B cell (primary cell): ENCODE results near the gene CHCHD6. TPM values are rescaled to one million over a fixed set of nuclear protein-coding genes. Genes with fewer than 3 reads are reported as not detected.

Experiments
- ATAC-seq: fragments of 200-7000 bp; cut with Tn5 transposase; one replicate; pipeline ENCODE4 v1.10.0; 2021; ENCODE audit warnings: low read depth, mild to moderate bottlenecking, moderate number of reproducible peaks, moderate library complexity
- CTCF ChIA-PET: fragments of 350-600 bp; sonication (Branson Sonifier 250); formaldehyde crosslinking; loops from one replicate; lab custom pipeline; 2021; ENCODE audit warnings: antibody characterized with exemption, inconsistent platforms; lab: Charles Lee
- POLR2A ChIA-PET: fragments of 350-600 bp; sonication (Branson Sonifier 250); formaldehyde crosslinking; loops from one replicate; lab custom pipeline; 2021; ENCODE audit warnings: antibody characterized with exemption; lab: Charles Lee
- DNase-seq: peaks from one replicate; pipeline ENCODE4 v3.0.0; 2013
- H2AFZ ChIP-seq: 2 replicates; pipeline ENCODE4 v1.6.1; 2012; ENCODE audit warnings: mild to moderate bottlenecking, low read depth, low read length; ENCODE audit not compliant: insufficient read depth, poor library complexity, severe bottlenecking
- H3K27ac ChIP-seq, 2 donors: 1 replicate in 1 of 2; 2 replicates in 1 of 2; pipeline ENCODE4 v1.5.1; 2012 to 2013; ENCODE audit warnings: low read length in 2 of 2, mild to moderate bottlenecking in 2 of 2, moderate library complexity in 1 of 2
- H3K27me3 ChIP-seq, 4 experiments: fragments of 200-600 bp in 1 of 4; sonication (generic) in 1 of 4; replicated peaks in 1 of 4; 1 replicate in 2 of 4; 2 replicates in 2 of 4; pipeline versions ENCODE4 v1.6.1 to v1.7.0; 2013 to 2016; ENCODE audit warnings: low read length in 3 of 4, mild to moderate bottlenecking in 2 of 4, mixed read lengths in 1 of 4, moderate library complexity in 1 of 4; ENCODE audit not compliant: insufficient read depth in 4 of 4, control insufficient read depth in 3 of 4; ENCODE audit errors: control extremely low read depth in 1 of 4
- H3K36me3 ChIP-seq, 2 experiments: replicated peaks in 1 of 2; 1 replicate in 1 of 2; 2 replicates in 1 of 2; pipeline versions ENCODE4 v1.6.1 to v1.7.1; 2013; ENCODE audit warnings: low read length in 1 of 2; ENCODE audit not compliant: insufficient read depth in 2 of 2, control insufficient read depth in 1 of 2; ENCODE audit errors: control extremely low read depth in 1 of 2, extremely low read depth in 1 of 2
- H3K4me1 ChIP-seq, 2 donors: fragments of 200-600 bp in 1 of 2; sonication (generic) in 1 of 2; 1 replicate in 1 of 2; 2 replicates in 1 of 2; pipeline versions ENCODE4 v1.5.1 to v1.6.1; 2013 to 2017; ENCODE audit warnings: low read length in 2 of 2; ENCODE audit not compliant: control insufficient read depth in 2 of 2, insufficient read depth in 2 of 2
- H3K4me2 ChIP-seq: replicated peaks from 2 replicates; pipeline ENCODE3; 2012; ENCODE audit warnings: mild to moderate bottlenecking, low read depth, low read length; ENCODE audit not compliant: poor library complexity, severe bottlenecking
- H3K4me3 ChIP-seq, 5 experiments: fragments of 200-600 bp in 1 of 5; sonication (generic) in 1 of 5; 1 replicate in 3 of 5; 2 replicates in 2 of 5; pipeline versions ENCODE4 v1.5.1 to v1.7.0; 2011 to 2016; ENCODE audit warnings: low read length in 4 of 5, mild to moderate bottlenecking in 4 of 5, low read depth in 2 of 5, control low read depth in 1 of 5, moderate library complexity in 1 of 5; ENCODE audit not compliant: insufficient read depth in 1 of 5; ENCODE audit errors: control extremely low read depth in 1 of 5, extremely low read depth in 1 of 5
- H3K79me2 ChIP-seq: fragments of 200-600 bp; sonication (generic); one replicate; pipeline ENCODE4 v1.6.0; 2016; ENCODE audit warnings: low read length; ENCODE audit not compliant: control insufficient read depth, insufficient read depth
- H3K9ac ChIP-seq: fragments of 200-600 bp; sonication (generic); 2 replicates; pipeline ENCODE4 v1.6.1; 2017; ENCODE audit warnings: mild to moderate bottlenecking, low read length, moderate library complexity
- H3K9me3 ChIP-seq, 3 donors: one replicate each; pipeline versions ENCODE4 v1.6.1 to v1.7.1; 2013; ENCODE audit warnings: low read length in 2 of 3; ENCODE audit not compliant: control insufficient read depth in 2 of 3, insufficient read depth in 1 of 3; ENCODE audit errors: control extremely low read depth in 1 of 3
- H4K20me1 ChIP-seq: 2 replicates; pipeline ENCODE4 v1.6.0; 2012; ENCODE audit warnings: mild to moderate bottlenecking, low read length; ENCODE audit not compliant: insufficient read depth, control insufficient read depth, poor library complexity, severe bottlenecking
- H3K27ac Mint-ChIP-seq: one replicate; pipeline ENCODE4 v1.8.0; 2021; ENCODE audit warnings: mixed read lengths
- H3K27me3 Mint-ChIP-seq: one replicate; pipeline ENCODE4 v1.8.0; 2021; ENCODE audit warnings: mixed read lengths
- H3K4me1 Mint-ChIP-seq: one replicate; pipeline ENCODE4 v1.8.0; 2021; ENCODE audit warnings: mixed read lengths
- H3K4me3 Mint-ChIP-seq: one replicate; pipeline ENCODE4 v1.8.0; 2021; ENCODE audit warnings: mixed read lengths
- H3K9me3 Mint-ChIP-seq: one replicate; pipeline ENCODE4 v1.8.0; 2022; ENCODE audit warnings: mixed read lengths; ENCODE audit not compliant: insufficient read depth
- EZH2 ChIP-seq: IDR thresholded peaks from 2 replicates; pipeline ENCODE4 v1.6.1; 2012; ENCODE audit warnings: borderline replicate concordance, low read depth, mild to moderate bottlenecking, moderate library complexity, low read length; ENCODE audit not compliant: insufficient read depth, poor library complexity, severe bottlenecking
- WGBS: methylation state at CpG from one replicate; pipeline ENCODE4 v1.1.5; 2013; ENCODE audit warnings: missing lambda C conversion rate; ENCODE audit not compliant: insufficient coverage; 5-methylcytosine and 5-hydroxymethylcytosine counted together
- intact Hi-C: fragments of 100-400 bp; cut with micrococcal nuclease; formaldehyde crosslinking; loops from one replicate; pipeline ENCODE4 v1.10.0; 2022
- polyA plus RNA-seq: library from polyadenylated mRNA; depleted of rRNA; stranded (reverse); fragments of >200 nt; gene quantifications from 2 replicates; pipeline ENCODE4 v1.2.3, GENCODE V29; 2012
- total RNA-seq, 2 donors: library from RNA; stranded (reverse); fragments of 120-200 nt in 1 of 2; gene quantifications; 1 replicate in 1 of 2; 2 replicates in 1 of 2; pipeline versions ENCODE4 v1.2.3 to v1.2.4, GENCODE V29; 2013 to 2022
- TF ChIP-seq, protein P1 (sequence below): fragments of 200-600 bp; IDR thresholded peaks from one replicate; pipeline ENCODE4 v1.8.0; 2022; ENCODE audit warnings: antibody characterized with exemption, mild to moderate bottlenecking

The CHCHD6 gene
- total and polyA plus RNA-seq, 2 donors (not counting 1 experiment from before 2014, with no cell fraction given) = 8.0 to 13.5 TPM

DNA sequence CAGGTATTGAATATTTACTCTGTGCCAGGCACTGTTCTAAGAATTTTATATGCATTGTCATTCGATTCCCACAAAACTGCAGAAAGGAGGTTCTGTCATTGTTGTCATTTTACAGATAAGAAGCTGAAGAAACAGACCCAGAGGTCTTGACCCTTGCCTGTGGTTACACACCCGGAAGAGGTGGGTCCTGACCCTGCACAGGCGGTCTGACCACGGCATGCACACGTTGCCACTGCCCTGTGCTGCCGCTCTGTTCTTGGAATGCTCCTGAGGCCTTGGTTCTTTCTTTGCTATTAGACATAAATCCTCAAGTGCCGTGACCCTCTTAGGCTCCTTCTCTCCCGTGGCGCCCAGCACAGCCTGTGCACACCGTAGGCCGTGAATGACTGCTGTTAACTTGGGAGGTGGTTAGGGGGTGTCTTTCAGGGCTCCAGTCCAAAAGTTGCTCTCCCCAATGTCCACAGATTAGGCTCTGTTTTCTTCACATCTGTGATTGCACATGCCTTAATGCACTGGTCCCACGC, 204.8 kb downstream of the CHCHD6 start:
- Mint-ChIP-seq H3K4me1 (peaks cover 38% of the 10 kb centered on the region), H3K27ac (no peak overlapping the region), H3K4me3 (no peak overlapping the region), H3K27me3 (peaks cover 37% of the 10 kb centered on the region), H3K9me3 (no peaks in the 10 kb centered on the region)
- peaks cover 12% of the 10 kb centered on the region for H4K20me1 ChIP-seq
- H3K9ac ChIP-seq = no peak overlapping the region
- CTCF ChIA-PET = interaction anchor here (1.9 kb wide), 1 partner anchor 9 kb away, joined by 4 read pairs; no protein-coding TSS in a partner anchor
- POLR2A ChIA-PET = no interaction called here
- DNase-seq = no peak
- no peaks in the 10 kb centered on the region for H3K79me2 ChIP-seq
- H3K4me3 ChIP-seq = no peak overlapping the region
- TF ChIP-seq EZH2 = no peak
- TF ChIP-seq, protein P1, sequence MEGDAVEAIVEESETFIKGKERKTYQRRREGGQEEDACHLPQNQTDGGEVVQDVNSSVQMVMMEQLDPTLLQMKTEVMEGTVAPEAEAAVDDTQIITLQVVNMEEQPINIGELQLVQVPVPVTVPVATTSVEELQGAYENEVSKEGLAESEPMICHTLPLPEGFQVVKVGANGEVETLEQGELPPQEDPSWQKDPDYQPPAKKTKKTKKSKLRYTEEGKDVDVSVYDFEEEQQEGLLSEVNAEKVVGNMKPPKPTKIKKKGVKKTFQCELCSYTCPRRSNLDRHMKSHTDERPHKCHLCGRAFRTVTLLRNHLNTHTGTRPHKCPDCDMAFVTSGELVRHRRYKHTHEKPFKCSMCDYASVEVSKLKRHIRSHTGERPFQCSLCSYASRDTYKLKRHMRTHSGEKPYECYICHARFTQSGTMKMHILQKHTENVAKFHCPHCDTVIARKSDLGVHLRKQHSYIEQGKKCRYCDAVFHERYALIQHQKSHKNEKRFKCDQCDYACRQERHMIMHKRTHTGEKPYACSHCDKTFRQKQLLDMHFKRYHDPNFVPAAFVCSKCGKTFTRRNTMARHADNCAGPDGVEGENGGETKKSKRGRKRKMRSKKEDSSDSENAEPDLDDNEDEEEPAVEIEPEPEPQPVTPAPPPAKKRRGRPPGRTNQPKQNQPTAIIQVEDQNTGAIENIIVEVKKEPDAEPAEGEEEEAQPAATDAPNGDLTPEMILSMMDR = no peak
- no peak overlapping the region for H3K4me2 ChIP-seq
- intact Hi-C loops = no loop called here
- no peaks in the 10 kb centered on the region for H3K36me3 ChIP-seq
- H3K27ac ChIP-seq = no peak overlapping the region
- H2AFZ ChIP-seq = no peak overlapping the region
- peaks cover 0 to 19% (median 0%) of the 10 kb centered on the region in 3 donors for H3K9me3 ChIP-seq
- peaks cover 0 to 56% (median 15%) of the 10 kb centered on the region in 4 experiments for H3K27me3 ChIP-seq
- 49% methylated on average over 8 of the region's 12 CpGs for WGBS
- H3K4me1 ChIP-seq = peaks cover 23 to 31% of the 10 kb centered on the region in 2 donors
- no peak for ATAC-seq

DNA sequence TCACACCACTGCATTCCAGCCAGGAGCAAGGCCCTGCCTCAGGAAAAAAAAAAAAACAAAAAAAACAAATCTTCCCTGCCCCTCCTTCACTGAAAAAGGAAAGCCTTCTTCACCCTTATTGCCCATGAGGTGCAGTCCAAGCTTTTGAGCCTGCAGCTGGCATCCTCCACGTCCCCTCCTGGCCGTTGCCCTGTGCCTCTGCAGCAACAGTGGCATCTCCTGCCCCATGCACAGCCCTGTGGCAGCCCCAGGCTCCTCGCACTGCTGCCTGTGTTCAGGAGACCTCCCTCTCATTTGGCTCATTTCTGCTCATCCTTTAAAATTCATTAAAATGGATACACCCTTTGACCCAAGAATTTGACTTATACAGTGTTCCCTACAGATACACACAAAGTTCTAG, 206.2 kb downstream of the CHCHD6 start:
- no peaks in the 10 kb centered on the region for H3K79me2 ChIP-seq
- peak overlapping the region; percentile 37 for H3K27ac Mint-ChIP-seq

More for the DNA sequence above, 206.2 kb downstream of the CHCHD6 start:
- DNase-seq (no peak), ATAC-seq (no peak)
- CTCF ChIA-PET = interaction anchor here (1.9 kb wide), 1 partner anchor 72 kb away, joined by 17 read pairs; the partner anchor contains the start of gene PLXNA1
- TF ChIP-seq EZH2 = no peak
- TF ChIP-seq, protein P1 = no peak
- Mint-ChIP-seq H3K4me3 (no peak overlapping the region), H3K4me1 (peaks cover 38% of the 10 kb centered on the region), H3K9me3 (no peaks in the 10 kb centered on the region), H3K27me3 (peaks cover 46% of the 10 kb centered on the region)
- 74% methylated on average over 3 of the region's 3 CpGs for WGBS
- POLR2A ChIA-PET = interaction anchor here (0.7 kb wide), 1 partner anchor 44 kb away, joined by 5 read pairs; no protein-coding TSS in a partner anchor
- peaks cover 0 to 19% (median 0%) of the 10 kb centered on the region in 3 donors for H3K9me3 ChIP-seq
- no peak overlapping the region for H2AFZ ChIP-seq
- peaks cover 17% of the 10 kb centered on the region for H4K20me1 ChIP-seq
- no peak overlapping the region for H3K4me2 ChIP-seq
- no peak overlapping the region for H3K4me3 ChIP-seq
- H3K36me3 ChIP-seq = no peaks in the 10 kb centered on the region
- no peak overlapping the region for H3K9ac ChIP-seq
- H3K27me3 ChIP-seq = peaks cover 0 to 65% (median 20%) of the 10 kb centered on the region in 4 experiments
- intact Hi-C loops = no loop called here
- H3K4me1 ChIP-seq = peaks cover 23 to 31% of the 10 kb centered on the region in 2 donors
- no peak overlapping the region for H3K27ac ChIP-seq
